GM15510 (cell line): ENCODE results near the gene EXOC3L4.

Source experiments
- POLR2A ChIP-seq: IDR thresholded peaks from 3 replicates; pipeline ENCODE4 v1.6.1; 2011; ENCODE audit warnings: borderline replicate concordance; ENCODE audit not compliant: insufficient read length; ENCODE audit errors: extremely low read depth

Gene EXOC3L4

DNA sequence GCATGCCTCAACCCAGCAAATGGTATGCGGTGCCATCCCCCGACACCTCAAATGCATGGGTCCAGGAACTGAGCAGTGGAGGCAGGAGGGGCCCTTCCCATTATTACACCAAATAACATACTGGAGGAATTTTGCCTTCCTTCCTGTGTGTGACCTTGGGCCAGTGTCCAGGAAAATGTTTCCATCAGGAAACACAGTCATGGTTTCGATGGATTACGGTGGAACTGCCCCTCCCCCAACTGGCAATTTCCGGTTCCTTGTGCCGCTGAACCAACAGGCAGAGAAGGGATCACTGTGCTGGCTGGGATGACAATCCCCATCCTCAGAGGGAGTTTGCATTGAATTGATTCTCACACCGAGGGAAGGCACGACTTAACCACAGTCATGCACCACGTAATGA lies 28.1 kb upstream of the EXOC3L4 start:
- TF ChIP-seq POLR2A: no peak

DNA sequence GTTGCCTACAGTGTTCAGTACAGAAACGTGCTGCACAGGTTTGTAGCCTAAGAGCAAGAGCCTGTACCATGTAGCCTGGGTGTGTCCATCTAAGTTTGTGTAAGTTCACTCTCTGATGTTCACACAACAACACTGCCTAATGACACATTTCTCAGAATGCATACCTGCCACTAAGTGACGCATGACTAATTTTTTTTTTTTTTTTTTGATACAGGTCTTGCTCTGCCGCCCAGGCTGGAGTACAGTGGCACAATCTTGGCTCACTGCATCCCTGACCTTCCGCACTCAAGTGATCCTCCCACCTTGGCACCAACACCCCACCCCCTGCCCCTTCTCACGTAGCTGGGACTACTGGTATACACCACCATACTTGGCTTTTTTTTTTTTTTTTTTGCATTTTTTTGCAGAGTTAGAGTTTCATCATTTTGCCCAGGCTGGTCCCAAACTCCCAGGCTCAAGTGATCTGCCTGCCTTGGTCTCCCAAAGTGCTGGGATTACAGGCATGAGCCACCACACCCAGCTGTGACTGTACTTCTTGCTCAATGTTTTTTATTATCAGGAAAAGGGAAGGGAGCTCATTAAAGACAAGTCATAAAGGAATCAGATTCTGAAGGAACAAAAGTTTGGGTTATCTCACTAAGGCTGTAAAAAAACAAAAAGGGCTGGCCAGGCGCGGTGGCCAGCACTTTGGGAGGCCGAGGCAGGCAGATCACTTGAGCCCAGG lies 27.1 kb upstream of the EXOC3L4 start:
- TF ChIP-seq POLR2A: no peak

DNA sequence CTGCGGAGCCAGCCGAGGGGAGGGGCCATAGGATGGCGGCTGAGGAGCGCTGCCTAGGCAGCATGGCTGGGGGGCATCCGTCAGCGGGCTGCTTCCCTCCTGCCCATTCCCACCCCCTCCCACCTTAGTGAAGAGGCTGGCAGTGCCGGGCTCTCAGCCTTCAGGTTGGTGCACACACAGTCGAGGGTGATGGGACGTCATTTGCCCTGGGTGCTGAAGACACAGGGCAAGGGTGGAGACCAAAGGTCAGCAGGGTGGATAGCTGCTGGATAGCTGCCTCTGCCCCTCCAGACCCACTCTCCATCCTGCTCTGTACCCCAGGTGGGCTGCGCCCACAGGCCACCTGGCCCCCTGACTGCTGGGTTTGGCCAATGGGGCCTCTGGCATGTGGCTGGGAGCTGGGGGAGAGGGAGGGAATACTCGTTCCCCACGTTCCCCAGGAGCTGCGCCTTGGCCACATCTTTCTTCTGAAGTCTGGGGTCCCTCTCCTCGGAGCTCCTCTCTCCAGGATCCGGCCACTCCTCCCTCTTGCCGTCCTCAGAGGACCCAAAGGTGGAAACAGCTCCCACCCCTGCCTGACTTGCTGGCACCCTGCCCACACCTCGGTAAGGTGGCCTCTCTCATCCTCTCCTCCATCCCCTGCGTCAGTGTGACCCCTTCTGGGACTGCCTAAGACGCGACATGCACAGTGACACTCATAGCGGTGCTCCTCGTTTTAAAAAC lies 26.0 kb upstream of the EXOC3L4 start:
- TF ChIP-seq POLR2A: no peak

DNA sequence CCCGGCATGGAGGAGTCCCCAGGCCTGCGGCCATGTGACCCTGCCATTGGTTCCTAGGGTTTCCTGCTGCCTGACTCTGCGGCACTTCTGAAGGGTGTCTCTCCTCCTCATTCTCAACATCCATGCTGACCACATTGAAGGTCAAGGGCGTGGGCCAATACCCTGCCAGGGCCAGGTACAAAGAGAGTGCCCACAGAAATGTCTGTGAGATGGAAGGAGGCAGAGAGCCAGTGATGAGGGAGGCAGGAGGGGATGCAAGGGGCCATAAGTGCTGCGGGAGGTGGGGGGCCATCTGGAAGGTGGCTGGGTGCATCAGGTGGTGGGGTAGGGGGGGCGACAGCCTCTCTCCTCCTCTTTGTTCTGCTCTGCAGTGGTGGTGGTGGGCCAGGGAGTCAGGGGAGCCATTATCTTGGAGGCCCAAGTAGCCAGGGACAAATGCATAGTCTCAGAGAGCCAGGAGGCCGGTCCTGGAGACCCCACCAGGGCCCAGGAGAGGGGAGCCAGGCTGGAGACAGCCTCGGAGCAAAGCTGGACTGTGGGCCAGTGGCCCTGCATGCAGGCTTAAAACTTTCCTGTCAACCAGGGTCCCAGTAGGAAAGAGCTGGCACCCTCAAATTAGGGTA lies 24.2 kb upstream of the EXOC3L4 start:
- TF ChIP-seq POLR2A: no peak

DNA sequence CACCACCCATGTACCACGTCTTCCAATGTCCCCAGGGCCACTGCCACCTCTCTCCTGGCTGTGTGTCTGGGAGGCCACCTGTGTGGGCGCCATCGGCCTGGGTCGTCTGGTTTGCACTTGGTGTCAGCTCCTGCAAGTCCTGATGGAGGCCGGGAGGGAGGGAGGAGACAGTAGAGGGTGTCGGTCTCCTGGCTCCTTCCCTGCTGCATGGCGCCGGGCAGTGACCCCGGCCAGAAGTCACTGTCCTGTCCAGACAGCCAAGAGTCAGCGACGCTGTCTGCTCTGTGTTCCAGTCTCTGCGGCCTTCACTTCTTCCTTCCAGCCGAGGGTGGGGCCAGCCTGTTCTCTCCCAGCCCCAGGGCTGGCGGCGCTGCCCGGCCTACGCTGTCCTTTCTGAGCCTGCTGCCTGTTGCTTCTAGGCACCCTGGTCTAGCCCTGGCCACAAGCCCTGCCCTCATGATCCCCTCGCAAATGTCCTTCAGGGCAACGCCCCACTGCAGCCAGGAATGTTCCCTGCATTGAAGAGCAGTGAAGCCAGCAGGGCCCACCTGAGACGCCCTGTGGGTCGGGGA lies 23.5 kb upstream of the EXOC3L4 start:
- no peak for TF ChIP-seq POLR2A

GRCh38 chr14:103071544-103072251 lies 22.8 kb upstream of the EXOC3L4 start:
- TF ChIP-seq POLR2A: no peak

DNA sequence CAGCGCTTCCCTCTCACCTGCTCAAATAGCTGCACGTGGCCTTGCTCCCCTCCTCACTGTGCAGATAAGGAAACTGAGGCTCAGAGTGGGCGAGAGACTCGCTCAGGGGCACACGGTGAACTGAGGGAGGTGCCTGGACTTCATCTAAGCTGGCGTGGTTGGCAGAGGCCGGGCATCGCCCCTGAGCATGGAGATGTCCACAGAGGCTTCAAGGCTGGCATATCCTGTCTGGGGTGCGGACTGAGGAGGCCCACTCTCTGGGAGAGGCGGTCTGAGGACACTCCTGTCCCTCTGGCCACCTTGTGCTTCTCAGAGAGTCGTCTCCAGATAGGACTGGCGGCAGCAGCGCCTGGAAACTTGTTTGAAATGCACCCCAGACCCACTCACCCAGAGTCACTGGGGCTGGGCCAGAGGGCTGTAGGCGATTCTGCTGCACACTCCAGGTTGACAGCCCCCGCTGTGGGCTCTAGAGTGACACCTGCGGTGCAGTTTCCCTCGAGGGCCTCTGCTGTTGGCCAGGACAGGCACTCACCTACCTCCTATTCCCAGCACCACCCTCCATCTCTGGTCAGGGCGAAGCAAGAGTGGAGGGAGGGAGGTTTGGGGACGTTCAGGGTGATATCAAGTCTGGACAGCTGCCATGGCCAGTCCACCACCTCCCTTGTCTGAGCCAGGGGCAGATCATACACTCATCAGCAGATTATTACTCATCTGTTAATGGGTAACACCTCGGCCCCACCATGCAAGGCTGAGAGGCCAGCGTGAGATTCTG lies 21.7 kb upstream of the EXOC3L4 start:
- no peak for TF ChIP-seq POLR2A

GRCh38 chr14:103073367-103073875 lies 21.1 kb upstream of the EXOC3L4 start:
- TF ChIP-seq POLR2A: no peak

GRCh38 chr14:103073876-103074728 lies 20.4 kb upstream of the EXOC3L4 start:
- TF ChIP-seq POLR2A: no peak

DNA sequence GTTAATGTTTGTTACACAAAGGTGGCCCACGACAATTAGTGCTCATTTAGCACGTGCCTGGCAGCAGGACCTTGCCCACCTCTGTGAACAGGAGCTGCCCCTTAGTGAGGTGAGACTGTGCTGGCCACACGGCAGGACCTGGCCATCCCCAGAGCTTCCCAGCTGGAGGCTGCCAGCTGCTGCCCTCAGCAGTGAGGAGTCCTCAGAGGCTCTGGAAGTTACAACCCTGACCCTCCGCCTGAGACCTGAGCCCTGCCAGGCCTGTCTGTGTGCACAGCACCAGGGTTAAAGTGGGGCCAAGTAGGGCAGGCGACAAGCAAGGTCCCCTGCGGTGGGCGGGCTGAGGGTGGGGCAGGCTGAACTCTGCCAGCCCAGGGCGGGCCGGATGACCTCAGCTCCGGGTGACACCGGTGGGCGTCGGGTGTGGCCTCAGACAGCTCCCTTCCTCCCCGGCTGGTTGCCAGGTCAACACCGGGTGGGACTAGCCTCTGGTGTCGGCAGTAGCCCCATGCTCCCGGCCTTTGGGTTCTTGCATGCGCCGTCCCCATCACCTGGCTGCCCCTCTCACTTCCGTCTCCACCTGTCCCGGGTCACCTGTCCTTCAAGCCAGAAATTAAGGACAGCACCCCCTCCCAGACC lies 19.7 kb upstream of the EXOC3L4 start:
- TF ChIP-seq POLR2A: no peak

GRCh38 chr14:103078420-103078749 lies 16.1 kb upstream of the EXOC3L4 start:
- no peak for TF ChIP-seq POLR2A

DNA sequence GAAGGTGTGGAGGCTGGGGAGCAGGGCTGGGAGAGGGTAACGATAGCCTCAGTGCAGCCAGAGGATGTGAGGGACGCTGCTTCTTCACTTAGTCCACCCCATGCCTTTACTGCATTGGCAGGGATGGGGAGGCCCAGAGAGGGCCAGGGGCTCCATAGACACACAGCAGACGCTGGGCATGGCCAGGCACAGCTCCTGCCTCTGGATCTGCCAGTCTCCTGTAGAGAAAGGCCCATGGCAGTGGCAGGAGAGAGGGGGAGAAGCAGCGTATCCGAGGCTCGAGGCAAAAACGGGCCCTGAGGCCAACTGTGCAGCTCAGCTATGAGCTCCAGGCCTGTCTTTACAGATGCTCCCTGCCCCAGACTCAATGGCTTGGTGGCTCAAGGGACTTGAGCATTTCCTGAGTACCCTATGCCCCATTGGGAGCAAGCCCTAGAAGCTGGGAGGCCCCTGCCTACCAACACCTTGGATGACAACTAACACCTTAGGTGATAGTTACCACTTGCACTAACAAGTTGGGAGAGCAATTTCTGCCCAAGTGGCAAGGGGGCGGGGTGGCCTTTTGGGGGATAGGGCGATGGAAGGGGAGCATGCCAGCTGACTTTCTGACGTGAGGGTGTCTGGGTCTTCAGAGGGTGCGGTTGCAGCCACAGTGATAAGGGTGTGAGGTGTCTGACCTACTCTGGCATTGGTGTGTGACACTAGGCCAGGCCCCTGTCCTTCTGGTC lies 15.5 kb upstream of the EXOC3L4 start:
- TF ChIP-seq POLR2A: no peak
